ENCODE results near the gene MAU2. TPM values are rescaled to one million over a fixed set of nuclear protein-coding genes. Genes with fewer than 3 reads are reported as not detected.

The MAU2 gene
- total and polyA plus RNA-seq, 2 of the 8 experiments (the other 6 are each of a cell fraction or from before 2014, with no cell fraction given): 32.0 to 40.8 TPM

- H3K18ac ChIP-seq (ENCODE audit: extremely low read depth, low read length): no peak overlapping the region; the same call in 1 of the 2 replicates
- no peak overlapping the region for H3K14ac ChIP-seq (ENCODE audit: insufficient read length)
- peak overlapping the region; percentile 94 for H2BK15ac ChIP-seq (ENCODE audit: low read length)
- H2AFZ ChIP-seq (ENCODE audit: low read length): peak overlapping the region; percentile 94
- H2BK12ac ChIP-seq (ENCODE audit: low read depth, low read length): peak overlapping the region; percentile 88; the same call in 1 of the 2 replicates
- FAIRE-seq (peak; percentile 39), DNase-seq (ENCODE audit: low read depth in 1 of 2, low spot score in 2 of 2) (peak; percentile 79 to 85)
- peak overlapping the region; percentile 12 for H4K91ac ChIP-seq (replicated peaks; ENCODE audit: insufficient read length, low read length)
- no peaks in the 10 kb centered on the region for H3K23me2 ChIP-seq (ENCODE audit: low read depth, low read length)
- peak overlapping the region in 1 of 4 experiments; percentile 2; a peak in 2 of 7 replicates for H3K9ac ChIP-seq (replicated peaks in 1 of 4; ENCODE audit: extremely low read depth in 1 of 4, low read depth in 3 of 4, low read length in 3 of 4)
- H3K4me3 ChIP-seq (ENCODE audit: extremely low read depth in 1 of 4, insufficient read depth in 2 of 4, low read depth in 3 of 4, low read length in 4 of 4): no peak overlapping the region
- H2BK5ac ChIP-seq (ENCODE audit: low read depth, low read length): peak overlapping the region; percentile 73; the same call in 1 of the 2 replicates
- no peaks in the 10 kb centered on the region for H3K36me3 ChIP-seq (ENCODE audit: control insufficient read depth in 2 of 4, insufficient read depth in 4 of 4, low read length in 3 of 4)
- POLR2A ChIA-PET (ENCODE audit: partially characterized antibody): interaction anchor here (0.8 to 8.3 kb wide), 7 partner anchors 11 to 149 kb away, joined by 3 to 44 read pairs (median 4); partner anchors contain the start of genes GATAD2A and NDUFA13
- H4K5ac ChIP-seq (ENCODE audit: insufficient read length, low read depth, low read length): no peak overlapping the region
- no peaks in the 10 kb centered on the region for H4K20me1 ChIP-seq (replicated peaks in 1 of 2; ENCODE audit: control insufficient read depth in 1 of 2, insufficient read depth in 2 of 2, low read length in 2 of 2)
- H3K79me2 ChIP-seq (ENCODE audit: control insufficient read depth in 1 of 2, insufficient read depth in 2 of 2, low read length in 2 of 2): no peaks in the 10 kb centered on the region
- H3K27me3 ChIP-seq (replicated peaks in 1 of 4; ENCODE audit: control insufficient read depth in 3 of 4, extremely low read depth in 1 of 4, insufficient read depth in 3 of 4, low read length in 3 of 4): 0 out of 7 replicates have a peak, but pooled peaks cover 0 to 4% (median 0%) of the 10 kb centered on the region in 4 experiments
- H3K56ac ChIP-seq (replicated peaks; ENCODE audit: insufficient read length, low read depth, low read length): no peak overlapping the region
- WGBS, 2 experiments (ENCODE audit: extremely low coverage in 1 of 2, insufficient coverage in 1 of 2, insufficient read length in 1 of 2, insufficient replicate concordance in 2 of 2, low coverage in 1 of 2, low lambda C conversion rate in 2 of 2, missing lambda C conversion rate in 1 of 2): 58% methylated on average over 17 of the region's 18 CpGs; no CpG with 5 or more reads in 1 of the 2 experiments
- peaks cover 0 to 2% (median 0%) of the 10 kb centered on the region in 4 experiments; a peak in 4 of 7 replicates for H3K4me1 ChIP-seq (replicated peaks in 1 of 4; ENCODE audit: control insufficient read depth in 3 of 4, insufficient read depth in 4 of 4, low read length in 3 of 4)
- H3K4ac ChIP-seq (replicated peaks; ENCODE audit: insufficient read length, low read depth, low read length): no peak overlapping the region
- CTCF ChIA-PET (ENCODE audit: partially characterized antibody): interaction anchor here (0.6 to 8.7 kb wide), 24 partner anchors 8 to 380 kb away, joined by 3 to 146 read pairs (median 4); partner anchors contain the start of genes NDUFA13 and TSSK6
- no peaks in the 10 kb centered on the region for H3K9me3 ChIP-seq (ENCODE audit: insufficient read depth in 2 of 2, low read depth in 1 of 2, low read length in 1 of 2)
- no peak overlapping the region for H3K23ac ChIP-seq (ENCODE audit: insufficient read length)
- no peaks in the 10 kb centered on the region for H3K79me1 ChIP-seq (ENCODE audit: low read depth, low read length)
- peak overlapping the region; percentile 46; the same call in 1 of the 2 replicates for H4K8ac ChIP-seq (ENCODE audit: extremely low read depth, insufficient read depth, low read length)
- no peak overlapping the region for H2AK5ac ChIP-seq (ENCODE audit: low read depth, low read length)
- no peak overlapping the region for H3K27ac ChIP-seq (ENCODE audit: low read depth, low read length)
- no peak overlapping the region; a peak in 1 of 4 replicates for H3K4me2 ChIP-seq (ENCODE audit: insufficient read depth in 1 of 2, low read depth in 2 of 2, low read length in 2 of 2)
- no peak overlapping the region for H2BK120ac ChIP-seq (replicated peaks; ENCODE audit: low read depth, low read length)
- peak overlapping the region; percentile 87; the same call in 1 of the 2 replicates for H2BK20ac ChIP-seq (ENCODE audit: low read length)
- no peak for TF ChIP-seq EZH2 (IDR thresholded peaks at IDR 0.05; ENCODE audit: low read depth, low read length, severe bottlenecking)
- TF ChIP-seq GTF2F1 (IDR thresholded peaks at IDR 0.05; ENCODE audit: borderline replicate concordance, low read depth, low read length): no peak
- no peak for TF ChIP-seq SP2 (IDR thresholded peaks at IDR 0.05; ENCODE audit: low read length)
- peak in 1 of 2 experiments; percentile 74; a peak in 2 of 4 replicates for TF ChIP-seq SIN3A (conservative IDR thresholded peaks at IDR 0.05 in 1 of 2, IDR thresholded peaks at IDR 0.05 in 1 of 2; ENCODE audit: low read depth in 1 of 2, low read length in 2 of 2)
- TF ChIP-seq, protein P1, sequence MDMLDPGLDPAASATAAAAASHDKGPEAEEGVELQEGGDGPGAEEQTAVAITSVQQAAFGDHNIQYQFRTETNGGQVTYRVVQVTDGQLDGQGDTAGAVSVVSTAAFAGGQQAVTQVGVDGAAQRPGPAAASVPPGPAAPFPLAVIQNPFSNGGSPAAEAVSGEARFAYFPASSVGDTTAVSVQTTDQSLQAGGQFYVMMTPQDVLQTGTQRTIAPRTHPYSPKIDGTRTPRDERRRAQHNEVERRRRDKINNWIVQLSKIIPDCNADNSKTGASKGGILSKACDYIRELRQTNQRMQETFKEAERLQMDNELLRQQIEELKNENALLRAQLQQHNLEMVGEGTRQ (IDR thresholded peaks at IDR 0.05; ENCODE audit: low read length): no peak
- TF ChIP-seq KDM5A (IDR thresholded peaks at IDR 0.05; ENCODE audit: low read length): no peak
- TF ChIP-seq GABPA (IDR thresholded peaks at IDR 0.05; ENCODE audit: borderline replicate concordance, insufficient read depth, low read length): peak; percentile 84; the same call in 1 of the 2 replicates
- TF ChIP-seq EGR1 (IDR thresholded peaks at IDR 0.05; ENCODE audit: borderline replicate concordance, low read depth, low read length): no peak; the same call in 1 of the 2 replicates
Observed at GRCh38 chr19:19366434-19367396, 46.1 kb downstream of the MAU2 start.
